ENCODE measurements around the gene TMEM63B.

The TMEM63B gene

GRCh38 chr6:44166116-44166515 lies 38.8 kb downstream of the TMEM63B start:
- CTCF ChIA-PET = no interaction called here
- POLR2A ChIA-PET = no interaction called here
- no peak for DNase-seq (ENCODE audit: extremely low spot score)
- TF ChIP-seq LEF1 (IDR thresholded peaks at IDR 0.05; ENCODE audit: borderline replicate concordance) (no peak), L3MBTL2 (conservative IDR thresholded peaks at IDR 0.05) (no peak), NFRKB (IDR thresholded peaks at IDR 0.05) (no peak), PKNOX1 (IDR thresholded peaks at IDR 0.05) (no peak), SUZ12 (IDR thresholded peaks at IDR 0.05) (no peak), TARDBP (IDR thresholded peaks at IDR 0.05) (no peak), FOXA1 (IDR thresholded peaks at IDR 0.05) (no peak), CTBP1 (IDR thresholded peaks at IDR 0.05; ENCODE audit: borderline replicate concordance) (no peak), ELF4 (IDR thresholded peaks at IDR 0.05) (no peak), FOXK2 (IDR thresholded peaks at IDR 0.05) (no peak), SP1 (IDR thresholded peaks at IDR 0.05) (no peak), FOXM1 (IDR thresholded peaks at IDR 0.05; ENCODE audit: borderline replicate concordance) (no peak), ARNT (IDR thresholded peaks at IDR 0.05) (no peak), ZNF384 (IDR thresholded peaks at IDR 0.05) (no peak), BHLHE40 (IDR thresholded peaks at IDR 0.05; ENCODE audit: borderline replicate concordance) (no peak), HDGF (IDR thresholded peaks at IDR 0.05; ENCODE audit: borderline replicate concordance) (no peak)

- POLR2A ChIA-PET = no interaction called here
- no peak for TF ChIP-seq ELF4 (IDR thresholded peaks at IDR 0.05)
- TF ChIP-seq CTBP1 (IDR thresholded peaks at IDR 0.05; ENCODE audit: borderline replicate concordance) = no peak
- TF ChIP-seq ARNT (IDR thresholded peaks at IDR 0.05) = no peak
- no peak for TF ChIP-seq ZNF384 (IDR thresholded peaks at IDR 0.05)
- no peak for TF ChIP-seq FOXK2 (IDR thresholded peaks at IDR 0.05)
- TF ChIP-seq FOXA1 (IDR thresholded peaks at IDR 0.05) = no peak
- TF ChIP-seq SP1 (IDR thresholded peaks at IDR 0.05) = no peak
- no peak for TF ChIP-seq FOXM1 (IDR thresholded peaks at IDR 0.05; ENCODE audit: borderline replicate concordance)
- no peak for TF ChIP-seq HDGF (IDR thresholded peaks at IDR 0.05; ENCODE audit: borderline replicate concordance)
- DNase-seq (ENCODE audit: extremely low spot score) = no peak
- CTCF ChIA-PET = no interaction called here
Observed at GRCh38 chr6:44166591-44167184, 39.3 kb downstream of the TMEM63B start.

- no peak for TF ChIP-seq ZNF384 (IDR thresholded peaks at IDR 0.05)
- TF ChIP-seq ELF4 (IDR thresholded peaks at IDR 0.05) = no peak
- no peak for TF ChIP-seq ARNT (IDR thresholded peaks at IDR 0.05)
- no peak for TF ChIP-seq NFRKB (IDR thresholded peaks at IDR 0.05)
- no peak for TF ChIP-seq SP1 (IDR thresholded peaks at IDR 0.05)
- no peak for TF ChIP-seq FOXK2 (IDR thresholded peaks at IDR 0.05)
- no peak for TF ChIP-seq CTBP1 (IDR thresholded peaks at IDR 0.05; ENCODE audit: borderline replicate concordance)
- no peak for TF ChIP-seq FOXA1 (IDR thresholded peaks at IDR 0.05)
- TF ChIP-seq PKNOX1 (IDR thresholded peaks at IDR 0.05) = no peak
- no peak for TF ChIP-seq FOXM1 (IDR thresholded peaks at IDR 0.05; ENCODE audit: borderline replicate concordance)
- no peak for TF ChIP-seq BHLHE40 (IDR thresholded peaks at IDR 0.05; ENCODE audit: borderline replicate concordance)
- TF ChIP-seq SUZ12 (IDR thresholded peaks at IDR 0.05) = no peak
- no peak for TF ChIP-seq LEF1 (IDR thresholded peaks at IDR 0.05; ENCODE audit: borderline replicate concordance)
- no peak for TF ChIP-seq HDGF (IDR thresholded peaks at IDR 0.05; ENCODE audit: borderline replicate concordance)
- no peak for DNase-seq (ENCODE audit: extremely low spot score)
- CTCF ChIA-PET = no interaction called here
- POLR2A ChIA-PET = no interaction called here
Observed at GRCh38 chr6:44167567-44167966, 40.2 kb downstream of the TMEM63B start.

GRCh38 chr6:44169154-44169553 lies 41.8 kb downstream of the TMEM63B start:
- TF ChIP-seq ZNF384 (IDR thresholded peaks at IDR 0.05) = no peak
- TF ChIP-seq ELF4 (IDR thresholded peaks at IDR 0.05) = no peak
- TF ChIP-seq TARDBP (IDR thresholded peaks at IDR 0.05) = no peak
- TF ChIP-seq LEF1 (IDR thresholded peaks at IDR 0.05; ENCODE audit: borderline replicate concordance) = no peak
- no peak for TF ChIP-seq ARNT (IDR thresholded peaks at IDR 0.05)
- no peak for TF ChIP-seq SP1 (IDR thresholded peaks at IDR 0.05)
- TF ChIP-seq PKNOX1 (IDR thresholded peaks at IDR 0.05) = no peak
- no peak for TF ChIP-seq NFRKB (IDR thresholded peaks at IDR 0.05)
- no peak for TF ChIP-seq CTBP1 (IDR thresholded peaks at IDR 0.05; ENCODE audit: borderline replicate concordance)
- ChIA-PET POLR2A (interaction anchor here (1.1 to 1.6 kb wide), 3 partner anchors 50 to 77 kb away, joined by 4 to 7 read pairs (median 5); partner anchors contain the start of gene HSP90AB1), CTCF (interaction anchor here (0.7 to 1.2 kb wide), 3 partner anchors 68 to 144 kb away, joined by 3 to 5 read pairs (median 3); partner anchors contain the start of gene AARS2)
- no peak for DNase-seq (ENCODE audit: extremely low spot score)

GRCh38 chr6:44169886-44170570 lies 42.7 kb downstream of the TMEM63B start:
- no peak for TF ChIP-seq FOXM1 (IDR thresholded peaks at IDR 0.05; ENCODE audit: borderline replicate concordance)
- TF ChIP-seq TARDBP (IDR thresholded peaks at IDR 0.05) = no peak
- TF ChIP-seq SP1 (IDR thresholded peaks at IDR 0.05) = no peak
- no peak for TF ChIP-seq LEF1 (IDR thresholded peaks at IDR 0.05; ENCODE audit: borderline replicate concordance)
- TF ChIP-seq HDGF (IDR thresholded peaks at IDR 0.05; ENCODE audit: borderline replicate concordance) = no peak
- ChIA-PET CTCF (interaction anchor here (1.2 kb wide), 2 partner anchors 9 to 67 kb away, joined by 3 read pairs; no protein-coding TSS in a partner anchor), POLR2A (interaction anchor here (1.1 to 1.6 kb wide), 3 partner anchors 49 to 76 kb away, joined by 4 to 7 read pairs (median 5); partner anchors contain the start of gene HSP90AB1)
- DNase-seq (ENCODE audit: extremely low spot score) = no peak
